ENCODE data around the gene C11orf98. TPM values are rescaled to one million over a fixed set of nuclear protein-coding genes. Genes with fewer than 3 reads are reported as not detected.

Gene C11orf98
- polyA plus RNA-seq, 1 donor from 2014 or later = 92.0 TPM

- H4K20me1 ChIP-seq (ENCODE audit: insufficient read depth) = no peaks in the 10 kb centered on the region
- no peak overlapping the region for H2AFZ ChIP-seq (ENCODE audit: low read depth, low read length)
- no peak overlapping the region for H3K27ac ChIP-seq (ENCODE audit: low read length)
- no peaks in the 10 kb centered on the region for H3K27me3 ChIP-seq (ENCODE audit: insufficient read depth, low read depth, low read length)
- no peaks in the 10 kb centered on the region for H3K36me3 ChIP-seq (ENCODE audit: insufficient read depth, low read length)
- peaks cover 33% of the 10 kb centered on the region for H3K79me2 ChIP-seq (replicated peaks; ENCODE audit: insufficient read depth, low read length)
- H3K4me2 ChIP-seq (ENCODE audit: low read length) = no peak overlapping the region
- H3K9me3 ChIP-seq (ENCODE audit: low read length) = no peaks in the 10 kb centered on the region
- H3K9ac ChIP-seq (ENCODE audit: low read length) = no peak overlapping the region
- TF ChIP-seq REST (IDR thresholded peaks at IDR 0.05; ENCODE audit: borderline replicate concordance) (no peak), CTCF (IDR thresholded peaks at IDR 0.05; ENCODE audit: poor library complexity, severe bottlenecking) (no peak), SMC3 (conservative IDR thresholded peaks at IDR 0.05; ENCODE audit: poor library complexity) (no peak), RAD21 (conservative IDR thresholded peaks at IDR 0.05) (no peak), MXI1 (conservative IDR thresholded peaks at IDR 0.05; ENCODE audit: poor library complexity, severe bottlenecking) (no peak), EZH2 (IDR thresholded peaks at IDR 0.05; ENCODE audit: borderline replicate concordance, insufficient read depth, low read length, poor library complexity, severe bottlenecking) (no peak), TAF1 (IDR thresholded peaks at IDR 0.05; ENCODE audit: low read depth) (no peak), POLR2AphosphoS5 (IDR thresholded peaks at IDR 0.05) (no peak), EP300 (conservative IDR thresholded peaks at IDR 0.05; ENCODE audit: poor library complexity, severe bottlenecking) (no peak)
- H3K4me3 ChIP-seq (ENCODE audit: low read length) = no peak overlapping the region
- H3F3A ChIP-seq (ENCODE audit: insufficient read depth, low read length, poor library complexity, severe bottlenecking) = no peaks in the 10 kb centered on the region
- no peaks in the 10 kb centered on the region for H3K9me2 ChIP-seq (ENCODE audit: insufficient read depth, low read length)
Observed at GRCh38 chr11:62647609-62648005, 17.4 kb downstream of the C11orf98 start.

DNA sequence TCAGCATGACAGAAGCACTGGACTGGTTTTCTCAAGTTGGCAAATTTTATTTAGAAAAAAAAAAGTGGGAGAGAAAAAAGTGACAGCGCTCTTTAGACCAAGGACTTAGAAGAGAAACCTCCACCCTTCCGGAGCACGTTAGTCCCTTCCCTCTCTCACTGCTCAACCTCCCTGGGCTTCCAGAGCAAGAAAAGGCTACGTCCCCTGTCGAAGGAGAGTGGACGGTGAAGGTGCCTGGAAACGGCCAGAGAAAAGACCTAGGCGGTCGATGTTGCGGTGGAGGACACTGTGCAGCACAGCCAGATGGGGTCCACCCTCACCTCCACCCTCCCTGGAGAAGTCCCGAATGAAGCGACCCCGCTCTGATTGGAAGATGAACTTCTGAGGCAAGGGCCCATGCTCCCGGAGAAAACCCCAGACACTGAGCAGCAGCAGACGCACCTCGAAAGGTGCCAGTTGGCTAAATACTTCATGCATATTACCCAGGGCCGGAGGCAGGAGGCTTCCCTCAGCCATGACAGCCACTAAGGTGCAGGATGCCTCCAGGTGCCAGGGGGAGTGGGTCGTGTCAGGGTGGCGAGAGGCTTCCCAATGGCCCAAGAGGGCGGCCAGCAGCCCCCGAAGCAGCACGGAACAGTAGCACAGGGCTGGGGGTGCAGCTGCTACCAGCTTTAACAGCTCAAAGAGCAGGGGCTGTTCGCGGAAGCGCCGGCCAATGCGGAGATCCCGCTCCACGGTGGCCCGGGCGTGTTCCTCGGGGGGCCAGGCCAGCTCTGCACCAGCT lies 18.0 kb downstream of the C11orf98 start:
- Histone ChIP-seq H3K27me3 (ENCODE audit: insufficient read depth, low read depth, low read length) (no peaks in the 10 kb centered on the region), H3K9me2 (ENCODE audit: insufficient read depth, low read length) (no peaks in the 10 kb centered on the region), H3F3A (ENCODE audit: insufficient read depth, low read length, poor library complexity, severe bottlenecking) (no peaks in the 10 kb centered on the region), H3K9ac (ENCODE audit: low read length) (no peak overlapping the region), H3K36me3 (ENCODE audit: insufficient read depth, low read length) (no peaks in the 10 kb centered on the region), H3K79me2 (replicated peaks; ENCODE audit: insufficient read depth, low read length) (peaks cover 28% of the 10 kb centered on the region), H3K4me3 (ENCODE audit: low read length) (peak overlapping the region; percentile 99), H3K27ac (ENCODE audit: low read length) (no peak overlapping the region), H3K9me3 (ENCODE audit: low read length) (no peaks in the 10 kb centered on the region), H3K4me2 (ENCODE audit: low read length) (no peak overlapping the region), H4K20me1 (ENCODE audit: insufficient read depth) (no peaks in the 10 kb centered on the region), H2AFZ (ENCODE audit: low read depth, low read length) (no peak overlapping the region)
- TF ChIP-seq SMC3 (conservative IDR thresholded peaks at IDR 0.05; ENCODE audit: poor library complexity) = no peak
- TF ChIP-seq MXI1 (conservative IDR thresholded peaks at IDR 0.05; ENCODE audit: poor library complexity, severe bottlenecking) = no peak
- TF ChIP-seq TAF1 (IDR thresholded peaks at IDR 0.05; ENCODE audit: low read depth) = no peak
- no peak for TF ChIP-seq EP300 (conservative IDR thresholded peaks at IDR 0.05; ENCODE audit: poor library complexity, severe bottlenecking)
- no peak for TF ChIP-seq EZH2 (IDR thresholded peaks at IDR 0.05; ENCODE audit: borderline replicate concordance, insufficient read depth, low read length, poor library complexity, severe bottlenecking)
- no peak for TF ChIP-seq CTCF (IDR thresholded peaks at IDR 0.05; ENCODE audit: poor library complexity, severe bottlenecking)
- TF ChIP-seq REST (IDR thresholded peaks at IDR 0.05; ENCODE audit: borderline replicate concordance) = no peak
- TF ChIP-seq POLR2AphosphoS5 (IDR thresholded peaks at IDR 0.05) = no peak
- TF ChIP-seq RAD21 (conservative IDR thresholded peaks at IDR 0.05) = no peak

Measured in neural cell (in vitro differentiated cells).